Heart left ventricle (tissue), 16 donors: Measurements from ENCODE around the gene ANGPTL4. TPM values are rescaled to one million over a fixed set of nuclear protein-coding genes. Genes with fewer than 3 reads are reported as not detected.

Source experiments
- ATAC-seq, 4 donors: fragments of 200-7000 bp; cut with Tn5 transposase; one replicate each; pipeline ENCODE4 v1.9.1; 2020 to 2022; ENCODE audit warnings: moderate library complexity in 4 of 4, mild to moderate bottlenecking in 3 of 4, moderate number of reproducible peaks in 1 of 4
- DNase-seq, 5 donors: peaks; one replicate each; pipeline ENCODE4 v3.0.0-alpha.2; 2020
- H3K27ac ChIP-seq, 12 donors: fragments of 200-600 bp; sonication (generic) in 4 of 12; one replicate each; pipeline versions ENCODE4 v1.5.0 to v1.8.0; 2016 to 2022; ENCODE audit warnings: mild to moderate bottlenecking in 2 of 12
- H3K27me3 ChIP-seq, 9 donors: fragments of 200-600 bp; sonication (generic) in 2 of 9; one replicate each; pipeline versions ENCODE4 v1.5.1 to v1.8.0; 2016 to 2022; ENCODE audit warnings: mild to moderate bottlenecking in 3 of 9
- H3K36me3 ChIP-seq, 9 donors: fragments of 200-600 bp; sonication (generic) in 2 of 9; one replicate each; pipeline versions ENCODE4 v1.5.0 to v1.8.0; 2018 to 2022; ENCODE audit warnings: mild to moderate bottlenecking in 2 of 9
- H3K4me1 ChIP-seq, 12 donors: fragments of 200-600 bp; sonication (generic) in 4 of 12; one replicate each; pipeline versions ENCODE4 v1.5.0 to v1.8.0; 2016 to 2022; ENCODE audit warnings: mild to moderate bottlenecking in 3 of 12
- H3K4me3 ChIP-seq, 12 donors: fragments of 200-600 bp; sonication (generic) in 4 of 12; one replicate each; pipeline versions ENCODE4 v1.5.0 to v1.8.0; 2017 to 2022; ENCODE audit warnings: mild to moderate bottlenecking in 9 of 12, moderate library complexity in 4 of 12
- H3K9me3 ChIP-seq, 12 donors: fragments of 200-600 bp; sonication (generic) in 4 of 12; one replicate each; pipeline versions ENCODE4 v1.5.0 to v1.8.0; 2016 to 2022; ENCODE audit warnings: mild to moderate bottlenecking in 1 of 12
- POLR2A ChIP-seq, 2 donors: fragments of 450-650 bp; IDR thresholded peaks; one replicate each; pipeline ENCODE4 v1.6.1; 2017; ENCODE audit warnings: antibody characterized with exemption in 2 of 2, mild to moderate bottlenecking in 2 of 2, moderate library complexity in 2 of 2
- WGBS, 4 donors: extraction: QIAGEN DNeasy Blood & Tissue Kit in 2 of 4; methylation state at CpG; one replicate each; pipeline versions ENCODE4 v1.1.5 to v1.1.7; 2013 to 2018; 5-methylcytosine and 5-hydroxymethylcytosine counted together
- intact Hi-C, 10 donors: fragments of 100-400 bp; cut with DNase I; formaldehyde crosslinking; loops; one replicate each; pipeline versions ENCODE4 v1.11.1 to v1.14.2; 2022
- polyA plus RNA-seq, 2 donors: library from polyadenylated mRNA; stranded (reverse); fragments of 200-250 nt; gene quantifications; one replicate each; pipeline ENCODE4 v1.2.3, GENCODE V29; 2013
- total RNA-seq, 9 donors: library from RNA; depleted of rRNA in 2 of 9; stranded (reverse); fragments of >200 nt in 2 of 9; fragmentation: NEBNext Ultra II Directional in 3 of 9; extraction: Animal tissue kit (Norgen Biotek cat#: 25700) in 3 of 9; gene quantifications; one replicate each; pipeline versions ENCODE4 v1.1.0 to v1.2.4, GENCODE V29; 2016 to 2023
- TF ChIP-seq, protein P1 (sequence below), 12 donors: fragments of 200-600 bp; sonication (generic) in 4 of 12; IDR thresholded peaks; one replicate each; pipeline versions ENCODE4 v1.5.0 to v1.8.0; 2018 to 2022; ENCODE audit warnings: antibody characterized with exemption in 12 of 12, mild to moderate bottlenecking in 5 of 12
- donor health status: ischemic (EF 13 %, LVEDD 7.1; RV severe dilation, severe dysfunction).
- donor health status: healthy with polysubstance abuse.
- donor health status: DM: no; HTN: yes; CAD: no.
- donor health status: DM: no; HTN: no; CAD: no.
- donor health status: ischemic (EF 25% LVEDD 6.9; RV normal size, moderate dysfunction).
- donor health status: ischemic (EF 25% LVEDD 5.7; RV mildly dilated, moderate dysfunction).
- donor health status: healthy.
- donor health status: DM: yes; HTN: yes; CAD: no.
- donor health status: ischemic (EF 35%, LVEDD 5.7; RV mildly dilated, moderate dysfunction).
- donor health status: nonischemic (EF 11% LVEDD 7.7; RV severe dilation, severe dysfunction).
- donor health status: DM: yes; HTN: yes; CAD: no.
- donor health status: PGD.
- donor health status: ischemic (EF 29% LVEDD 5.4; RV normal size, mild dysfunction).
- donor health status: nonischemic (EF 23%, LVEDD 6.1; RV moderate dilation, normal function).

ANGPTL4 gene
- total and polyA plus RNA-seq, 11 donors = 2.4 to 117 (median 10.8) TPM

DNA sequence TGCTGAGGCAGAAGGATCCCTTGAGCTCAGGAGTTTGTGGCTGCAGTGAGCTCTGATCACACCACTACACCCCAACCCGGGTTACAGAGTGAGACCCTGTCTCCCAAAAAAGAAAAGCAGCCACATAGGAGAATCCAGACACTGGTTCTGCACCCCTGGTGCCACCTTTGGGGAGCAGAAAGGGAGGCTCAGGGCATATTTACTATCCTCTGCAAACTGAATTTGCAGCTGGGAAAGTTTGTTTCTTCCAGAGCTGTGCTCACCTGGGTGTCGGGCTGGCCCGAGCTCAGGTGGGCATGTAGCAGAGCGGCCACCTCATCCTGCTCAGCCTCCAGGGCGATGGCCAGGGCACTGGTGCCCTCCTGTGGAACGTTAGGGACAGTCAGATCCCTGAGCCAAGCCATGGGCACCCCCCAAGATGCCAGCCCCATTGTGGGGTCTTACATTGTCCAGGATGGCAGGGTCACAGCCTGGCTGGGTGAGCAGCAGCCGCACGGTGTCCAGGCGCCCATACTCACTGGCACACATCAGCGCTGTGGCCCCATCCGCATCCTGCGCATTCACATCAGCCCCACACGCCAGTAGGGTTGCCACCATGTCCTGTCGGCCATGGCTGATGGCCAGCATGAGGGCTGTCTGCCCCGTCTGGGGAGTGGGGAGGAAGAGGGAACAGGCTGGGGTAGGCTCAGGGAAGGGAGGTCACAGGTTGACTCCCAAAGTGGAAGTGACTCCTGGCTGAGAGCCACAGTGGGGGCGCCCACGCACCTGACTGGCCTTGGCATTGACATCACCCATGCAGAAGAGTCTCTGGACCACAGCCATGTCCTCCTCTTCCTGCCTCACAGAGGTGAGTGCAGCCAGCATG is 39.5 kb upstream of the ANGPTL4 start:
- peak overlapping the region in 7 of 12 donors; percentile 2 to 48 (median 25) for H3K27ac ChIP-seq
- DNase-seq (peak in 3 of 5 donors; percentile 40 to 45 (median 43)), ATAC-seq (peak in 2 of 4 donors; percentile 1 to 9)
- H3K4me1 ChIP-seq = peaks cover 5 to 48% (median 35%) of the 10 kb centered on the region in 12 donors
- intact Hi-C loops = loop anchor here in 2 of 10 donors (5.0 to 10.0 kb wide), 2 partner anchors 57 to 60 kb away; no protein-coding TSS in a partner anchor
- peaks cover 0 to 5% (median 0%) of the 10 kb centered on the region in 12 donors for H3K9me3 ChIP-seq
- no peaks in the 10 kb centered on the region for H3K27me3 ChIP-seq
- H3K36me3 ChIP-seq = peaks cover 0 to 36% (median 21%) of the 10 kb centered on the region in 9 donors
- TF ChIP-seq, protein P1, sequence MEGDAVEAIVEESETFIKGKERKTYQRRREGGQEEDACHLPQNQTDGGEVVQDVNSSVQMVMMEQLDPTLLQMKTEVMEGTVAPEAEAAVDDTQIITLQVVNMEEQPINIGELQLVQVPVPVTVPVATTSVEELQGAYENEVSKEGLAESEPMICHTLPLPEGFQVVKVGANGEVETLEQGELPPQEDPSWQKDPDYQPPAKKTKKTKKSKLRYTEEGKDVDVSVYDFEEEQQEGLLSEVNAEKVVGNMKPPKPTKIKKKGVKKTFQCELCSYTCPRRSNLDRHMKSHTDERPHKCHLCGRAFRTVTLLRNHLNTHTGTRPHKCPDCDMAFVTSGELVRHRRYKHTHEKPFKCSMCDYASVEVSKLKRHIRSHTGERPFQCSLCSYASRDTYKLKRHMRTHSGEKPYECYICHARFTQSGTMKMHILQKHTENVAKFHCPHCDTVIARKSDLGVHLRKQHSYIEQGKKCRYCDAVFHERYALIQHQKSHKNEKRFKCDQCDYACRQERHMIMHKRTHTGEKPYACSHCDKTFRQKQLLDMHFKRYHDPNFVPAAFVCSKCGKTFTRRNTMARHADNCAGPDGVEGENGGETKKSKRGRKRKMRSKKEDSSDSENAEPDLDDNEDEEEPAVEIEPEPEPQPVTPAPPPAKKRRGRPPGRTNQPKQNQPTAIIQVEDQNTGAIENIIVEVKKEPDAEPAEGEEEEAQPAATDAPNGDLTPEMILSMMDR (IDR thresholded peaks at IDR 0.05) = peak in 1 of 12 donors; percentile 8
- TF ChIP-seq POLR2A (IDR thresholded peaks at IDR 0.05) = no peak
- H3K4me3 ChIP-seq = no peak overlapping the region
- WGBS, 4 donors = 60 to 67% (median 64%) methylated on average over 10 to 17 of the region's 17 CpGs

DNA sequence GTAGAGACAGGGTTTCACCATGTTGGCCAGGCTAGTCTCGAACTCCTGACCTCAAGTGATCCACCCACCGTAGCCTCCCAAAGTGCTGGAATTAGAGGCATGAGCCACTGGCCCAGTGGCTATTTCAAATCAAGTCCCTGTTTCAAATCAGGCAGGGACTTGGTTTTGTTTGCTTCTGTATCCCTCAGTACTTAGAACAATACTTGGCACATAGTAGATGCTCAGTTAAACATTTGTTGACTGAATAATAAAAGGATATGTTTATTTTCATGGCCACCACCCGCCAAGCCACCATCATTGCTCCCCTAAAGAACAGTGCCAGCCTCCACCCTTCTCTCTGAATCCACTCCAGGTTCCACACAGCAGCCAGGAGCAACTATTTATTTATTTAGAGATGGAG is 38.5 kb upstream of the ANGPTL4 start:
- H3K9me3 ChIP-seq = peaks cover 0 to 5% (median 0%) of the 10 kb centered on the region in 12 donors
- no peak overlapping the region for H3K4me3 ChIP-seq
- no peaks in the 10 kb centered on the region for H3K27me3 ChIP-seq
- peaks cover 0 to 39% (median 21%) of the 10 kb centered on the region in 9 donors for H3K36me3 ChIP-seq
- H3K27ac ChIP-seq = peak overlapping the region in 2 of 12 donors; percentile 24 to 48
- DNase-seq (no peak), ATAC-seq (no peak)
- intact Hi-C loops = loop anchor here in 1 of 10 donors (10.0 kb wide), 1 partner anchor 61 kb away; no protein-coding TSS in a partner anchor
- WGBS, 4 donors = 90 to 97% (median 94%) methylated on average over 3 of the region's 3 CpGs
- peaks cover 5 to 38% (median 25%) of the 10 kb centered on the region in 12 donors for H3K4me1 ChIP-seq
- TF ChIP-seq, protein P1 (IDR thresholded peaks at IDR 0.05) = no peak
- no peak for TF ChIP-seq POLR2A (IDR thresholded peaks at IDR 0.05)

DNA sequence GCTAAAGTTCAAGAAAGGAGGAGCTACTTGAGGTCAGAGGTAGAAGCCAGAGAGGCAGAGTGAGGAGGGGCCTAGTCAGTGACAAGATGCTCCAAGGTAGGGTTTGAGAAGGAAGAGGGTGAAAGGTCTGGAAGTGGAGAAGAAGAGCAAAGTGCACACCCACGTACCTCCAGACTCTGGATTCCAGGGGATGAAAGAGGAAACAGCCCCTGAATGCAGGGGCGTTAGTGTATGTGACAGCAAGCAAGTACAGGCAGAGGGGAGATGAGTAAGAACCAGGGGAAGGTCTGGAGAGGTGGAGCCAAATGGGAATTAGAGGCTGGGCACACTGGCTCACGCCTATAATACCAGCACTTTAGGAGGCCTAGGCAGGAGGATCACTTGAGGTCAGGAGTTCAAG is 34.0 kb upstream of the ANGPTL4 start:
- intact Hi-C loops = loop anchor here in 1 of 10 donors (10.0 kb wide), 1 partner anchor 65 kb away; no protein-coding TSS in a partner anchor
- 58 to 84% (median 74%) methylated on average over 3 of the region's 3 CpGs for WGBS, 4 donors
- Histone ChIP-seq H3K4me1 (peaks cover 10 to 25% (median 19%) of the 10 kb centered on the region in 12 donors), H3K4me3 (no peak overlapping the region), H3K27ac (no peak overlapping the region), H3K36me3 (peaks cover 0 to 26% (median 4%) of the 10 kb centered on the region in 9 donors), H3K9me3 (peaks cover 0 to 5% (median 0%) of the 10 kb centered on the region in 12 donors), H3K27me3 (peaks cover 6 to 24% (median 12%) of the 10 kb centered on the region in 9 donors)
- TF ChIP-seq, protein P1 (IDR thresholded peaks at IDR 0.05) = no peak
- no peak for TF ChIP-seq POLR2A (IDR thresholded peaks at IDR 0.05)
- ATAC-seq (no peak), DNase-seq (no peak)

DNA sequence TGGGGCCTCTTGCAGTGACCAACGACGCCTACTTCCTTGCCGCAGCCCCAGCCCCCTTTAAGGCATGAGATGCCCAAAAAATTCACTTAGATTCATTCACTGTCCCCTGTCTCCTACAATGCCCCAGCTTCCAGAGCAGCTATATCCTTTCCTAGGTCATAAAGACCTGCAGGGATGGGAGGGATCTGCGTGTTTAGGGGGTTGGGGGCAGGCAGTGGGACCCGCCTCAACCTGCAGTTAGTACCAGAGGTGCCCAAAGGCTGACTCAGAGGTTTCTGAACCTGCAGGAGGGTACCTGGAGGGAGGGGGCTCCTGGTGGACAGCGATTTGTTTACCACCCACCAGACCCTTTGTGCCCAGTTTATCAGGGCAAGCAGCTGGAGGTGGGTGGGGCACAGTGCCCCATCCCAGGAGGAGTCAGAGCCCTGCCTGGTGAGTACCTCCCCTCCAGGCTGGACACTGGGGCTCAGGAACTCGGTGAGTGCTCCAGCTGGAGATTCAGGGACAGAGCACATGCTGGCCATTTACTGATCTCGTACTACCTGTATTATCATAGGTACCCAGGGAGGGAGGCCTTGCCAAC is 32.6 kb upstream of the ANGPTL4 start:
- H3K4me3 ChIP-seq = no peak overlapping the region
- intact Hi-C loops = no loop called here
- DNase-seq (no peak), ATAC-seq (no peak)
- H3K9me3 ChIP-seq = peaks cover 0 to 5% (median 0%) of the 10 kb centered on the region in 12 donors
- H3K27me3 ChIP-seq = peaks cover 6 to 38% (median 13%) of the 10 kb centered on the region in 9 donors
- WGBS, 4 donors = 75 to 87% (median 77%) methylated on average over 8 of the region's 8 CpGs
- H3K4me1 ChIP-seq = peaks cover 10 to 32% (median 24%) of the 10 kb centered on the region in 12 donors
- H3K27ac ChIP-seq = no peak overlapping the region
- TF ChIP-seq, protein P1 (IDR thresholded peaks at IDR 0.05) = no peak
- no peak for TF ChIP-seq POLR2A (IDR thresholded peaks at IDR 0.05)
- H3K36me3 ChIP-seq = peaks cover 0 to 26% (median 4%) of the 10 kb centered on the region in 9 donors
